Lung (tissue), 12 donors: ENCODE data around the gene ATP2B3. TPM values are rescaled to one million over a fixed set of nuclear protein-coding genes. Genes with fewer than 3 reads are reported as not detected.
A peak's percentile ranks its signal among the peaks of the same experiment; 100 is the strongest.

Experiments used
- ATAC-seq: fragments of 200-7000 bp; cut with Tn5 transposase; one replicate; pipeline ENCODE4 v1.9.1; 2020; ENCODE audit warnings: moderate number of reproducible peaks; ENCODE audit not compliant: insufficient read depth, low FRiP score
- DNase-seq, 3 donors: peaks; one replicate each; pipeline ENCODE4 v3.0.0-alpha.2; 2013 to 2017
- H3K27ac ChIP-seq, 2 donors: one replicate each; pipeline ENCODE4 v1.5.1; 2013; ENCODE audit warnings: mild to moderate bottlenecking in 2 of 2, moderate library complexity in 2 of 2, control low read depth in 1 of 2, inconsistent platforms in 1 of 2, low read depth in 1 of 2, low read length in 1 of 2
- H3K27me3 ChIP-seq, 3 donors: one replicate each; pipeline ENCODE4 v1.5.1; 2013; ENCODE audit warnings: low read length in 2 of 3; ENCODE audit not compliant: control insufficient read depth in 3 of 3, insufficient read depth in 3 of 3
- H3K36me3 ChIP-seq, 4 donors: one replicate each; pipeline ENCODE4 v1.5.1; 2013; ENCODE audit warnings: low read length in 4 of 4, mild to moderate bottlenecking in 1 of 4, moderate library complexity in 1 of 4; ENCODE audit not compliant: control insufficient read depth in 4 of 4, insufficient read depth in 4 of 4
- H3K4me1 ChIP-seq, 5 donors: one replicate each; pipeline ENCODE4 v1.5.1; 2013; ENCODE audit warnings: low read length in 5 of 5, mild to moderate bottlenecking in 2 of 5, moderate library complexity in 1 of 5; ENCODE audit not compliant: control insufficient read depth in 5 of 5, insufficient read depth in 5 of 5
- H3K4me3 ChIP-seq: one replicate; pipeline ENCODE4 v1.5.1; 2013; ENCODE audit warnings: mild to moderate bottlenecking, control low read depth, moderate library complexity
- H3K9ac ChIP-seq, 2 donors: one replicate each; pipeline ENCODE4 v1.5.1; 2013; ENCODE audit warnings: low read length in 2 of 2, control low read depth in 1 of 2; ENCODE audit not compliant: insufficient read depth in 1 of 2
- H3K9me3 ChIP-seq, 4 donors: one replicate each; pipeline ENCODE4 v1.5.1; 2013; ENCODE audit warnings: low read length in 3 of 4, mild to moderate bottlenecking in 1 of 4, moderate library complexity in 1 of 4; ENCODE audit not compliant: control insufficient read depth in 4 of 4, insufficient read depth in 3 of 4
- WGBS, 2 donors: extraction: QIAGEN DNeasy Blood & Tissue Kit; methylation state at CpG; one replicate each; pipeline ENCODE4 v1.1.7; 2013; 5-methylcytosine and 5-hydroxymethylcytosine counted together
- polyA plus RNA-seq, 2 donors: library from polyadenylated mRNA; stranded (reverse); fragments of 200-250 nt; gene quantifications; one replicate each; pipeline ENCODE4 v1.2.1, GENCODE V29; 2013
- total RNA-seq, 2 donors: library from RNA; depleted of rRNA in 1 of 2; stranded (reverse); fragments of >200 nt in 1 of 2; gene quantifications; one replicate each; pipeline ENCODE4 v1.2.1, GENCODE V29; 2014 to 2021
- TF ChIP-seq, protein P1 (sequence below): IDR thresholded peaks from 2 replicates; pipeline ENCODE4 v1.5.1; 2012; ENCODE audit warnings: mild to moderate bottlenecking; ENCODE audit errors: control extremely low read depth, extremely low read depth
- donor health status: control.
- donor health status: control.
- donor health status: Bipolar disorder and iron deficiency.
- donor health status: healthy.
- donor health status: DM: yes; HTN: yes; CAD: no.

ATP2B3 gene
- total and polyA plus RNA-seq, 4 donors: 0.21 to 0.54 TPM; not detected in 2

DNA sequence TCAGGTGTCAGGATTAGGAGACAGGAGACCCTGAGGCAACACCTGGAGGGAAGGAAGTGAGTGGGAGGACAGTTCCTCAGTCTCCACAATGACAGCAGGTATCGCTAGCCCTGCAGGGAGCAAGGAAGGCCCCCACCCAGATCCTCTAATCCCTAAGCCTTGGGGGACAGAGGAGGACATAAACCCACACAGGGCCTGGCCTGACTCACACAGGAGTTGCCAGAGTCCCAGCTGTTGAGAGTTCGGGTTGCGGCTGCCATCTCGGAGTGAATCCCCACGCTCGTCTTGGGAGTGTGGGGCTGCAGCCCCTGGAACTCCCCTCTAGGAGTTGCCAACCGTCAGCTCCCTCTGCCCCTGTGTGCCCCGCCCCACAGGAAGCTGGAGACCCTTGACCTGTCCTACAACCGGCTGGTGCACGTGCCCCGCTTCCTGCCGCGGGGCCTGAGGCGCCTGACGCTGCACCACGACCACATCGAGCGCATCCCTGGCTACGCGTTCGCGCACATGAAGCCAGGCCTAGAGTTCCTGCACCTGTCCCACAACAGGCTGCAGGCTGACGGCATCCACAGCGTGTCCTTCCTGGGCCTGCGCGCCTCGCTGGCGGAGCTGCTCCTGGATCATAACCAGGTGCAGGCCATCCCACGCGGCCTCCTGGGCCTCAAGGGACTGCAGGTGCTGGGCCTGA is 31.9 kb upstream of the ATP2B3 start:
- Histone ChIP-seq H3K9ac (no peak overlapping the region), H3K27me3 (no peaks in the 10 kb centered on the region), H3K36me3 (no peaks in the 10 kb centered on the region), H3K27ac (no peak overlapping the region), H3K9me3 (peaks cover 0 to 2% (median 0%) of the 10 kb centered on the region in 4 donors), H3K4me3 (no peak overlapping the region), H3K4me1 (peaks cover 0 to 52% (median 14%) of the 10 kb centered on the region in 5 donors)
- DNase-seq (no peak), ATAC-seq (no peak)
- TF ChIP-seq, protein P1, sequence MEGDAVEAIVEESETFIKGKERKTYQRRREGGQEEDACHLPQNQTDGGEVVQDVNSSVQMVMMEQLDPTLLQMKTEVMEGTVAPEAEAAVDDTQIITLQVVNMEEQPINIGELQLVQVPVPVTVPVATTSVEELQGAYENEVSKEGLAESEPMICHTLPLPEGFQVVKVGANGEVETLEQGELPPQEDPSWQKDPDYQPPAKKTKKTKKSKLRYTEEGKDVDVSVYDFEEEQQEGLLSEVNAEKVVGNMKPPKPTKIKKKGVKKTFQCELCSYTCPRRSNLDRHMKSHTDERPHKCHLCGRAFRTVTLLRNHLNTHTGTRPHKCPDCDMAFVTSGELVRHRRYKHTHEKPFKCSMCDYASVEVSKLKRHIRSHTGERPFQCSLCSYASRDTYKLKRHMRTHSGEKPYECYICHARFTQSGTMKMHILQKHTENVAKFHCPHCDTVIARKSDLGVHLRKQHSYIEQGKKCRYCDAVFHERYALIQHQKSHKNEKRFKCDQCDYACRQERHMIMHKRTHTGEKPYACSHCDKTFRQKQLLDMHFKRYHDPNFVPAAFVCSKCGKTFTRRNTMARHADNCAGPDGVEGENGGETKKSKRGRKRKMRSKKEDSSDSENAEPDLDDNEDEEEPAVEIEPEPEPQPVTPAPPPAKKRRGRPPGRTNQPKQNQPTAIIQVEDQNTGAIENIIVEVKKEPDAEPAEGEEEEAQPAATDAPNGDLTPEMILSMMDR: no peak
- 75 to 78% methylated on average over 15 to 30 of the region's 30 CpGs for WGBS, 2 donors

DNA sequence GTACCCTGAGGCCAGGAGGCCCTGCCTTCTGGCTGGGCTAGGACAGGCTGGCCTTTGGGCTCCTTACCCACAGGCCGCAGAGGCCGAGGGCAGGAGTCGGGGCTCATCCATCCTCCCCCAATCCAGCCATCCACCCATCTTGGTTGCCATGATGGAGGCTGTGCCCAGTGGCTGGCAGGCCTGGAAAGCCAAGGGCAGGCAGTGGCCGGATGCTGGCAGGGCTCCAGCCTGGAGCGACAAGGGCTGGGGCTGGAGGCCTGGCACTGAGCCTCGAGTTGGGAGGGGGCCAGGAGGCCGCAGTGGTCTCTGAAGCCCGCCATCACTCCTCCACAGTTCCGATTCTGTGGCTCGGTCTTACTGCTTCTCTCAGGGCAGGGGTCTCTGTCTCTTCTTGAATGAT is 31.3 kb upstream of the ATP2B3 start:
- Histone ChIP-seq H3K9ac (no peak overlapping the region), H3K4me3 (no peak overlapping the region), H3K4me1 (peaks cover 0 to 59% (median 14%) of the 10 kb centered on the region in 5 donors), H3K36me3 (no peaks in the 10 kb centered on the region), H3K9me3 (peaks cover 0 to 2% (median 0%) of the 10 kb centered on the region in 4 donors), H3K27me3 (no peaks in the 10 kb centered on the region), H3K27ac (no peak overlapping the region)
- WGBS, 2 donors: 76 to 88% methylated on average over 7 to 10 of the region's 10 CpGs
- peak in 2 of 3 donors; percentile 39 to 59 for DNase-seq
- TF ChIP-seq, protein P1: no peak
- no peak for ATAC-seq

DNA sequence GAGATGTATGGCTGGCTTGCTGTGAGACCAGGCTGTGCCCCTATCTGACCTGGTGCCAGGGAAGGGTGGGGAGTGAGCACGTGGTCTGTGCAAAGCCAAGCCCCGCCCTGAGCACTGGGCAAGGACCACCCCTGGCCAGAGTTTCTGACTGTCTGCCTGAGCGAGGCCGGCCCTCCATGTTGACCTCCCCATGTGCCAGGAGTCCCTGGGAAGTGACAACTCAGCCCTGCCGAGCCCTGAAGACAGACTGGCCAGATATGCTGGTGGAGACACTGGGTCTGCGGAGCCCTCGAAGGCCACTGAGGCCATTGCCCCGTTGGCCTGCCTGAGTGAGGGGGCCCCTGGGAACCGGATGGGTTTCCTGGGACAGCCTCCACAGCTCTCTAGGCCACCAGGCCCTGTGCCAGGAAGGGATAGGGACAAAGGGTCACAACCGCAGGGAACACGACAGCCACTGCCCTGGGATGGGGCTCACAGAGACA is 29.8 kb upstream of the ATP2B3 start:
- TF ChIP-seq, protein P1: no peak
- Histone ChIP-seq H3K9me3 (no peaks in the 10 kb centered on the region), H3K27ac (peak overlapping the region; percentile 35 to 44), H3K36me3 (no peaks in the 10 kb centered on the region), H3K27me3 (no peaks in the 10 kb centered on the region), H3K4me1 (peaks cover 0 to 71% (median 18%) of the 10 kb centered on the region in 5 donors), H3K9ac (peak overlapping the region in 1 of 2 donors; percentile 49), H3K4me3 (no peak overlapping the region)
- 56 to 60% methylated on average over 5 to 11 of the region's 11 CpGs for WGBS, 2 donors
- no peak for ATAC-seq
- no peak for DNase-seq
